Measurements from ENCODE around the gene RMND5B. TPM values are rescaled to one million over a fixed set of nuclear protein-coding genes. Genes with fewer than 3 reads are reported as not detected.
A peak's percentile ranks its signal among the peaks of the same experiment; 100 is the strongest.

The RMND5B gene
- total and polyA plus RNA-seq, 2 of the 13 experiments (the other 11 are each of a cell fraction or from before 2014, with no cell fraction given): 18.6 to 20.4 TPM

GRCh38 chr5:178192244-178192643 is 61.4 kb downstream of the RMND5B start:
- Histone ChIP-seq H4K20me1 (ENCODE audit: insufficient read depth, low read length) (no peaks in the 10 kb centered on the region), H3K4me1 (ENCODE audit: insufficient read depth, low read length) (peaks cover 12% of the 10 kb centered on the region), H3K79me2 (ENCODE audit: insufficient read depth, low read length) (no peaks in the 10 kb centered on the region), H2AFZ (ENCODE audit: low read length) (no peak overlapping the region), H3K4me3 (replicated peaks in 1 of 3; ENCODE audit: insufficient read depth in 1 of 3, low read depth in 2 of 3, low read length in 3 of 3) (no peak overlapping the region), H3K4me2 (ENCODE audit: low read depth, low read length) (no peak overlapping the region), H3K36me3 (replicated peaks in 1 of 2; ENCODE audit: control insufficient read depth in 1 of 2, insufficient read depth in 2 of 2, low read length in 2 of 2) (no peaks in the 10 kb centered on the region), H3K9ac (ENCODE audit: insufficient read depth, low read depth, low read length) (no peak overlapping the region), H3K27ac (ENCODE audit: extremely low read length, insufficient read depth, low read length) (no peak overlapping the region), H3K27me3 (ENCODE audit: control insufficient read depth in 1 of 2, insufficient read depth in 2 of 2, low read length in 2 of 2) (peaks cover 0 to 22% of the 10 kb centered on the region in 2 experiments; a peak in 3 of 5 replicates), H3K9me3 (ENCODE audit: low read length) (no peaks in the 10 kb centered on the region)
- CTCF ChIA-PET (ENCODE audit: low intra/inter-chr PET ratio, low total read pairs): no interaction called here
- FAIRE-seq (no peak), ATAC-seq (no peak), DNase-seq (ENCODE audit: low spot score) (no peak)
- WGBS (ENCODE audit: low lambda C conversion rate): 8% methylated on average over 2 of the region's 2 CpGs
- no TSS peak for BruUV-seq (replicated peaks)
- TF ChIP-seq ZNF501 (CRISPR knock-in tag; IDR thresholded peaks at IDR 0.05) (no peak), NFKB2 (CRISPR knock-in tag; IDR thresholded peaks at IDR 0.05; ENCODE audit: borderline replicate concordance) (no peak), ZNF180 (CRISPR knock-in tag; IDR thresholded peaks at IDR 0.05; ENCODE audit: borderline replicate concordance, low read depth) (no peak), ZNF512 (CRISPR knock-in tag; IDR thresholded peaks at IDR 0.05) (0 out of 2 replicates have a peak, but pooled peaks have one; percentile 43)
- TF ChIP-seq, protein P1, sequence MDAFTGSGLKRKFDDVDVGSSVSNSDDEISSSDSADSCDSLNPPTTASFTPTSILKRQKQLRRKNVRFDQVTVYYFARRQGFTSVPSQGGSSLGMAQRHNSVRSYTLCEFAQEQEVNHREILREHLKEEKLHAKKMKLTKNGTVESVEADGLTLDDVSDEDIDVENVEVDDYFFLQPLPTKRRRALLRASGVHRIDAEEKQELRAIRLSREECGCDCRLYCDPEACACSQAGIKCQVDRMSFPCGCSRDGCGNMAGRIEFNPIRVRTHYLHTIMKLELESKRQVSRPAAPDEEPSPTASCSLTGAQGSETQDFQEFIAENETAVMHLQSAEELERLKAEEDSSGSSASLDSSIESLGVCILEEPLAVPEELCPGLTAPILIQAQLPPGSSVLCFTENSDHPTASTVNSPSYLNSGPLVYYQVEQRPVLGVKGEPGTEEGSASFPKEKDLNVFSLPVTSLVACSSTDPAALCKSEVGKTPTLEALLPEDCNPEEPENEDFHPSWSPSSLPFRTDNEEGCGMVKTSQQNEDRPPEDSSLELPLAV (CRISPR knock-in tag; conservative IDR thresholded peaks at IDR 0.05; ENCODE audit: low read depth): no peak
- TF ChIP-seq, protein P2, sequence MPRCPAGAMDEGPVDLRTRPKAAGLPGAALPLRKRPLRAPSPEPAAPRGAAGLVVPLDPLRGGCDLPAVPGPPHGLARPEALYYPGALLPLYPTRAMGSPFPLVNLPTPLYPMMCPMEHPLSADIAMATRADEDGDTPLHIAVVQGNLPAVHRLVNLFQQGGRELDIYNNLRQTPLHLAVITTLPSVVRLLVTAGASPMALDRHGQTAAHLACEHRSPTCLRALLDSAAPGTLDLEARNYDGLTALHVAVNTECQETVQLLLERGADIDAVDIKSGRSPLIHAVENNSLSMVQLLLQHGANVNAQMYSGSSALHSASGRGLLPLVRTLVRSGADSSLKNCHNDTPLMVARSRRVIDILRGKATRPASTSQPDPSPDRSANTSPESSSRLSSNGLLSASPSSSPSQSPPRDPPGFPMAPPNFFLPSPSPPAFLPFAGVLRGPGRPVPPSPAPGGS (CRISPR knock-in tag; IDR thresholded peaks at IDR 0.05): no peak
- intact Hi-C loops (cut with micrococcal nuclease; ENCODE audit: unreplicated experiment) (no loop called here), in situ Hi-C loops (cut with HindIII; ENCODE audit: extremely low pct_ligation_motif_present, low pct_unique_long_range_greater_than_20kb) (no loop called here)
- POLR2A ChIA-PET: no interaction called here

All from HepG2 (cell line).